Large intestine (tissue), 3 donors: ENCODE results near the gene HECW1. TPM values are rescaled to one million over a fixed set of nuclear protein-coding genes. Genes with fewer than 3 reads are reported as not detected.

ENCODE experiments used
- DNase-seq, 2 donors: peaks; one replicate each; pipeline versions ENCODE4 v3.0.0 to v3.0.0-alpha.2; 2013
- H3K27ac ChIP-seq: one replicate; pipeline ENCODE4 v1.5.1; 2013; ENCODE audit warnings: low read length
- H3K27me3 ChIP-seq: 2 replicates; pipeline ENCODE4 v1.6.1; 2013; ENCODE audit warnings: low read length; ENCODE audit not compliant: control insufficient read depth, insufficient read depth
- H3K36me3 ChIP-seq: 2 replicates; pipeline ENCODE4 v1.6.1; 2013; ENCODE audit warnings: low read length; ENCODE audit not compliant: control insufficient read depth, insufficient read depth
- H3K4me1 ChIP-seq: one replicate; pipeline ENCODE4 v1.6.1; 2013; ENCODE audit warnings: low read length; ENCODE audit not compliant: control insufficient read depth, insufficient read depth
- H3K4me3 ChIP-seq: one replicate; pipeline ENCODE4 v1.5.1; 2013; ENCODE audit warnings: low read length
- H3K9me3 ChIP-seq: one replicate; pipeline ENCODE4 v1.6.1; 2013; ENCODE audit warnings: mild to moderate bottlenecking, low read depth, low read length, moderate library complexity; ENCODE audit not compliant: control insufficient read depth
- WGBS: methylation state at CpG from one replicate; pipeline ENCODE4 v1.1.5; 2013; ENCODE audit warnings: low lambda C conversion rate; ENCODE audit not compliant: insufficient coverage; 5-methylcytosine and 5-hydroxymethylcytosine counted together
- polyA plus RNA-seq: library from polyadenylated mRNA; unstranded; fragments of 120-200 nt; gene quantifications from one replicate; pipeline ENCODE4 v1.2.1, GENCODE V29; 2013

The HECW1 gene
- polyA plus RNA-seq, 1 donor, result 0.36 TPM

DNA sequence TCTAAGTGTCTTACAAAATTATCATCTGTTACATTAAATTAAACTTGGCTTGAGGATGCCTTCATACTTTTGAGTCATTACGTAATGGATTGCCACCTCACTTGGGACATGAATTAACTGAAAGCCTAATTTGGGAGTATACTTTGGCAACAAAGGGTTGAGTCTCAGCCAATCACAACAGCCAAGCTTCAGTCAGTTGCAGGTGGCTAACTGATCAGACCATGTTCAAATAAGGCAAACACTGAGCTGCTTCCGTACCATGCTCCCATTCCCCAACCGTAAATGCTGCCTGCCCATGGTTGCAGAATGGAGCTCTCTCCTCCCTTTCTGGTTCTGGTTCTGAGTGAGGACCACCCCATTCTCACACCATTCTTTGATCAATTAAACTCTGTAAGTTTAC, 377.6 kb downstream of the HECW1 start:
- no peaks in the 10 kb centered on the region for H3K9me3 ChIP-seq
- WGBS, result no CpG with 5 or more reads among the region's 3 CpGs
- no peak for DNase-seq
- no peak overlapping the region for H3K4me3 ChIP-seq
- no peaks in the 10 kb centered on the region for H3K27me3 ChIP-seq
- no peaks in the 10 kb centered on the region for H3K36me3 ChIP-seq
- H3K27ac ChIP-seq, result no peak overlapping the region
- peaks cover 23% of the 10 kb centered on the region for H3K4me1 ChIP-seq

- Histone ChIP-seq H3K9me3 (no peaks in the 10 kb centered on the region), H3K27me3 (no peaks in the 10 kb centered on the region), H3K4me1 (peaks cover 16% of the 10 kb centered on the region), H3K27ac (no peak overlapping the region), H3K4me3 (no peak overlapping the region), H3K36me3 (no peaks in the 10 kb centered on the region)
- no CpG with 5 or more reads among the region's 2 CpGs for WGBS
- DNase-seq, result no peak
Observed at GRCh38 chr7:43491123-43491522, 378.7 kb downstream of the HECW1 start.

GRCh38 chr7:43491984-43492383, 379.5 kb downstream of the HECW1 start:
- Histone ChIP-seq H3K4me3 (no peak overlapping the region), H3K27ac (no peak overlapping the region), H3K27me3 (no peaks in the 10 kb centered on the region), H3K36me3 (no peaks in the 10 kb centered on the region), H3K4me1 (peaks cover 10% of the 10 kb centered on the region), H3K9me3 (no peaks in the 10 kb centered on the region)
- no peak for DNase-seq
- WGBS, result 90% methylated on average over 2 of the region's 2 CpGs

DNA sequence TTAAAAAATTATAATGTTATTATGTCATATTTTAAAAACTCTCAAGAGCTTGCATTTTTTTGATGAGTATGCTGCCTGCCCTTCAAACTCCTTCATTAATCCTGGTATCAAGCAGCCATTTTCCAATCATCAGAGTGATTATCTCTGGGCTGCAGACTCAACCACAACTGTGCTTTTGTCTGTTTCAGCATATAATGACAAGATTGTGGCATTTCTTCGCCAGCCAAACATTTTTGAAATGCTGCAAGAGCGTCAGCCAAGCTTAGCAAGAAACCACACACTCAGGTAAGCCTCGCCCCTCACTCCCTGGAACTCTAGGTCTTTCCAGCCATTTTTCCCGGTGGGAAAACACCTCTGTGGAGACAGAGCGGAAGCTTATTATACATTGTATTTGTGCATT, 380.4 kb downstream of the HECW1 start:
- peaks cover 4% of the 10 kb centered on the region for H3K4me1 ChIP-seq
- no peak overlapping the region for H3K27ac ChIP-seq
- no peak overlapping the region for H3K4me3 ChIP-seq
- no peak for DNase-seq
- no CpG with 5 or more reads among the region's 5 CpGs for WGBS
- no peaks in the 10 kb centered on the region for H3K27me3 ChIP-seq
- no peaks in the 10 kb centered on the region for H3K36me3 ChIP-seq
- no peaks in the 10 kb centered on the region for H3K9me3 ChIP-seq

- DNase-seq, result no peak
- 100% methylated on average over 4 of the region's 4 CpGs for WGBS
- H3K36me3 ChIP-seq, result no peaks in the 10 kb centered on the region
- H3K4me3 ChIP-seq, result no peak overlapping the region
- no peaks in the 10 kb centered on the region for H3K4me1 ChIP-seq
- no peak overlapping the region for H3K27ac ChIP-seq
- no peaks in the 10 kb centered on the region for H3K27me3 ChIP-seq
- H3K9me3 ChIP-seq, result no peaks in the 10 kb centered on the region
Observed at GRCh38 chr7:43495572-43495971, 383.1 kb downstream of the HECW1 start.

GRCh38 chr7:43496596-43496995, 384.1 kb downstream of the HECW1 start:
- WGBS, result 100% methylated on average over 1 of the region's 2 CpGs
- no peak for DNase-seq
- H3K4me1 ChIP-seq, result no peaks in the 10 kb centered on the region
- H3K36me3 ChIP-seq, result no peaks in the 10 kb centered on the region
- H3K27me3 ChIP-seq, result no peaks in the 10 kb centered on the region
- H3K4me3 ChIP-seq, result no peak overlapping the region
- no peak overlapping the region for H3K27ac ChIP-seq
- no peaks in the 10 kb centered on the region for H3K9me3 ChIP-seq

DNA sequence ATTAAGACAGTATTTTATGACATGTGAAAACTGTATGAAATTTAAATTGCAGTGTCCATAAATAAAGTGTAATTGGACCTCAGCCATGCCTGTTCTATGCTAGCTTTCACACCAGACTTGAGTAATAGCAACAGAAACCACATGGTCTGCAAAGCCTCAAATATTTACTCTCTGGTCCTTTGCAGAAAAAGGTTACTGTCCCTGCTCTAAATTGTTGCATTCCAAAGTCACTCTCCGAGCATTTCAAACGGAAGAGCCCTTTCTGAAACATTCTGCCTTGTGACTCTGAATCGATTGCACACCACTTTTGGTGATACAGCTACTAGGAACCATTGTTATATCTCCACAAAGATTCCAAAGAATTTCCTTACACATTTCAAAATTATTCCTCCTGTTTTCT, 389.4 kb downstream of the HECW1 start:
- no peaks in the 10 kb centered on the region for H3K9me3 ChIP-seq
- no peak overlapping the region for H3K27ac ChIP-seq
- DNase-seq, result no peak
- no peak overlapping the region for H3K4me3 ChIP-seq
- H3K36me3 ChIP-seq, result no peaks in the 10 kb centered on the region
- no CpG with 5 or more reads among the region's 3 CpGs for WGBS
- H3K4me1 ChIP-seq, result no peaks in the 10 kb centered on the region
- H3K27me3 ChIP-seq, result no peaks in the 10 kb centered on the region

DNA sequence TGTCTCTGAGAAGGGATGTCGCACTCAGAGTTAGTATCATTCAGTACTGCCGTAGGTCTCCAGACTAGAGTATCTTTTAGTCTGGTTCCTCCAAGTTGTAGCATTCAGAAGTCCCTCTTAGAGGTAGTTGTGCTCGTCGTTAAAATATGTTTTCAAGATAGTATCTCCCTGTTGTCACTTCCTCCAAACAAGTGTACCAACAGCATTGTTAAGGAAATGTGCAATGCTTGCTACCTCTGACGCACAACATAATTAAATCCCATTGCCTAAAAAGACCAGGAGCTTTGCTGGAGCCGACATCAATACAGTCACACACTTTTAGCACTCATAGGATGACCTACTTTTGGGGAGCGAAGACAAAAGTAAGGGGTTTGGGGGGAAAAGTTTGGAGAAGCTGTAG, 390.5 kb downstream of the HECW1 start:
- no CpG with 5 or more reads among the region's 7 CpGs for WGBS

GRCh38 chr7:43505412-43505811, 393.0 kb downstream of the HECW1 start:
- no peaks in the 10 kb centered on the region for H3K27me3 ChIP-seq
- WGBS, result no CpG with 5 or more reads among the region's 2 CpGs

More for the DNA sequence above, 390.5 kb downstream of the HECW1 start:
- no peak for DNase-seq
- Histone ChIP-seq H3K36me3 (no peaks in the 10 kb centered on the region), H3K4me3 (no peak overlapping the region), H3K4me1 (no peaks in the 10 kb centered on the region), H3K27ac (no peak overlapping the region), H3K27me3 (no peaks in the 10 kb centered on the region), H3K9me3 (no peaks in the 10 kb centered on the region)

GRCh38 chr7:43506460-43506859, 394.0 kb downstream of the HECW1 start:
- Histone ChIP-seq H3K36me3 (no peaks in the 10 kb centered on the region), H3K27ac (no peak overlapping the region), H3K9me3 (no peaks in the 10 kb centered on the region), H3K4me1 (no peaks in the 10 kb centered on the region), H3K27me3 (no peaks in the 10 kb centered on the region), H3K4me3 (no peak overlapping the region)
- DNase-seq, result no peak
- WGBS, result no CpG with 5 or more reads among the region's 2 CpGs

More at GRCh38 chr7:43505412-43505811, 393.0 kb downstream of the HECW1 start:
- Histone ChIP-seq H3K4me1 (no peaks in the 10 kb centered on the region), H3K4me3 (no peak overlapping the region), H3K36me3 (no peaks in the 10 kb centered on the region), H3K9me3 (no peaks in the 10 kb centered on the region), H3K27ac (no peak overlapping the region)
- no peak for DNase-seq

DNA sequence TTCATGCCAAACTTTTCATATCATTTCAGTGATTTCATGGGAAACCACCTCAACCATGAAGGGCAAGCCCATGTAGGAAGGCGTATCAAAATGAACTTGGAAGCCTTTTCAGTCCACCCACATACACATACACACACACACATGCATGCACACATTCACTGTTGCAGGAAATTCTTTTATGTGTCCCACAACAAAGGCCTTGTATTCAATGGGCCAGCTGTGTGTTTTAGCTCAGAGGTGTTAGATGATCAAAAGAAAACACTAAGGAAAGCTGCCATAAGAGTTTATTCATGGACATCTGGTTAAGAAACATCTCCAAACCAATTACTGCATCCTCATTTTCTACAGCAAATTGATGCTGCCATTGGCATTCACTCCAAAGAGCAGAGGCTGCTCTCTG, 396.0 kb downstream of the HECW1 start:
- Histone ChIP-seq H3K4me1 (no peaks in the 10 kb centered on the region), H3K9me3 (no peaks in the 10 kb centered on the region), H3K27ac (no peak overlapping the region), H3K27me3 (no peaks in the 10 kb centered on the region), H3K36me3 (no peaks in the 10 kb centered on the region), H3K4me3 (no peak overlapping the region)
- no peak for DNase-seq
- no CpG with 5 or more reads among the region's 1 CpG for WGBS
